T-helper 1 cell treated with Interleukin-12 subunit alpha and Interleukin-12 subunit beta and Interleukin-4 antibody, amounts not matched to agents 30 μg/mL and 1 μg/mL, for 36 hours (primary cell): ENCODE results near the gene APOBEC3F.
"Not testable (repeated sequence)": the region's sequence is repeated elsewhere in the genome, so short reads cannot be mapped to it uniquely, and the experiment has no call there.

Experiments used
- H3K27ac Mint-ChIP-seq: one replicate; pipeline ENCODE4 v1.8.0; 2021; ENCODE audit warnings: mild to moderate bottlenecking, mixed read lengths
- H3K27me3 Mint-ChIP-seq: one replicate; pipeline ENCODE4 v1.8.0; 2021; ENCODE audit warnings: low read depth, mixed read lengths
- H3K36me3 Mint-ChIP-seq: one replicate; pipeline ENCODE4 v1.8.0; 2021; ENCODE audit warnings: low read depth, mixed read lengths
- H3K4me1 Mint-ChIP-seq: one replicate; pipeline ENCODE4 v1.8.0; 2021; ENCODE audit warnings: low read depth, mixed read lengths
- H3K4me3 Mint-ChIP-seq: one replicate; pipeline ENCODE4 v1.8.0; 2021; ENCODE audit warnings: mild to moderate bottlenecking, moderate library complexity, mixed read lengths
- H3K9me3 Mint-ChIP-seq: one replicate; pipeline ENCODE4 v1.8.0; 2021; ENCODE audit warnings: mixed read lengths

APOBEC3F gene

DNA sequence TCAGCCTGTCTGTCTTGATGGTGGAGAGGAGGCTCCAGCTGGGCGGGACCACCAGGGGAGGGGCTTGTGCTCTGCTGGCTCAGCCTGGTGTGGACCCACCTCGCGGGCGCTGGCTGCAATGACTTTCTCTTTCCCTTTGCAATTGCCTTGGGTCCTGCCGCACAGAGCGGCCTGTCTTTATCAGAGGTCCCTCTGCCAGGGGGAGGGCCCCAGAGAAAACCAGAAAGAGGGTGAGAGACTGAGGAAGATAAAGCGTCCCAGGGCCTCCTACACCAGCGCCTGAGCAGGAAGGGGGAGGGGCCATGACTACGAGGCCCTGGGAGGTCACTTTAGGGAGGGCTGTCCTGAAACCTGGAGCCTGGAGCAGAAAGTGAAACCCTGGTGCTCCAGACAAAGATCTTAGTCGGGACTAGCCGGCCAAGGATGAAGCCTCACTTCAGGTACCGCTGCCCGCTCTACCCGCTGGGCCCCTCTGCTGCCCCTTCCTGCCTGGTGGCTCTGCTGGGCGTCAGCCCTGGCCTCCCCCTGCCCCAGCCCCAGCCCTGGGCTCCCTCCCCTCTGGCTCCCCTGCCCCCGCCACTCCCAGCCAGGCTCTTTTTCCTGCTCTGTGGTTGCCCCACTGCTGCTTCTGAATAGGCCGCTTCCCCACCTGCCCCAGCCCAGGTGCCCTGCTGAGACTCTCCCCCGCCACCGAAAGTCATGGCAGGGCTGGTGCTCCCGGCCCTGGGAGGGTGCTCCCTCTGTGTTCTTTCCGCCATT lies at the start of gene APOBEC3F:
Gene APOBEC3F (plus strand): TSS at position 327 of the 759 bp plus-strand sequence. CDS start 97 bp downstream, at position 424.
- not testable (repeated sequence) for H3K9me3 Mint-ChIP-seq, H3K27me3 Mint-ChIP-seq, H3K36me3 Mint-ChIP-seq
- peaks cover 26% of the 10 kb centered on the region for H3K4me1 Mint-ChIP-seq
- H3K4me3 Mint-ChIP-seq: peak within 1 kb of the TSS; percentile 88
- peak within 1 kb of the TSS; percentile 88 for H3K27ac Mint-ChIP-seq

DNA sequence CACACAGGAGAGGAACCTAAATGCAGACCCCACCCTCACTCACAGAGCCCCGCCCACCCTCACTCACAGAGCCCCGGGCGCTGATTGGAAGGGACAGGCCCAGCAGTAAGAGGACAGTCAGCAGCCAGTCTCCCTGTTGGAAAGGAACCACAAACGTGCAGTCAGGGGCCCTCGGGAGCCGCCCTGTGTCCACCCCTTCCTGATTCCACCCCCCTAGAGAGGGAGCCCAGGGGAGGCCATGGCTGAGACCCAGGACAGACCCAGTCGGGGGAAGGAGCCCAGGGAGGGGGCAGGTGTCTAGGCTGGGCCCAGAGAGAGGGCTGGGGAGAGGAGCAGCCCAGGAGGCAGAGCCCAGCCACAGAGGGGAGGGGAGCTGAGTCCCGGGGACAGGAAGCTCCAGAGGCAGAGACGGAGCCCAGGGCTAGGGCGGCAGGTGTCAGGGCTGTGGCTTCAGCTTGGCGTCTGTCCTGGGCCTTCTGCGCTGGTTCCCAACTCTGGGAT lies 47.7 kb upstream of the APOBEC3F start:
- not testable (repeated sequence) for H3K4me3 Mint-ChIP-seq, H3K27ac Mint-ChIP-seq, H3K27me3 Mint-ChIP-seq, H3K36me3 Mint-ChIP-seq, H3K9me3 Mint-ChIP-seq
- peaks cover 30% of the 10 kb centered on the region for H3K4me1 Mint-ChIP-seq

DNA sequence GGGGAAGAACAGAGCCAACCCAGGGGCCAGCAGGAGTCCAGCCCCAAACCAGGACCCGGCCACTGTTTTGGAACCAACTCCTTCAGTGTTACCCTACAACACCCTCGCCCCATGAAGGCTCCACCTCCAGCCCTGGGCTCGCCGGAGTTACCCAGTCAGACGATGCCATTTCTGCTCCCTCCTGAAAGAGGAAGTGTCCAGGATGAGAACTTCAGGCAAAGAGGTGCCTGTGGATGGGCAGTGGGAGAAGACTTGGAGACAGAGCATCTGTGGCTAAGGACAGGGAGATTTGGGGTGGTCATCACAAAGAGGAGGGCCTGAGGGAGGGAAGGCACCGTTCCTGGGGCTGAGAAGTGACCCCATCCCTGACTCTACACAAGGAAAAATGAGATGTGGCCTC lies 44.6 kb upstream of the APOBEC3F start:
- Mint-ChIP-seq H3K9me3 (peaks cover 4% of the 10 kb centered on the region), H3K4me3 (no peak overlapping the region), H3K27ac (no peak overlapping the region), H3K36me3 (no peaks in the 10 kb centered on the region), H3K4me1 (peaks cover 13% of the 10 kb centered on the region), H3K27me3 (peaks cover 22% of the 10 kb centered on the region)

DNA sequence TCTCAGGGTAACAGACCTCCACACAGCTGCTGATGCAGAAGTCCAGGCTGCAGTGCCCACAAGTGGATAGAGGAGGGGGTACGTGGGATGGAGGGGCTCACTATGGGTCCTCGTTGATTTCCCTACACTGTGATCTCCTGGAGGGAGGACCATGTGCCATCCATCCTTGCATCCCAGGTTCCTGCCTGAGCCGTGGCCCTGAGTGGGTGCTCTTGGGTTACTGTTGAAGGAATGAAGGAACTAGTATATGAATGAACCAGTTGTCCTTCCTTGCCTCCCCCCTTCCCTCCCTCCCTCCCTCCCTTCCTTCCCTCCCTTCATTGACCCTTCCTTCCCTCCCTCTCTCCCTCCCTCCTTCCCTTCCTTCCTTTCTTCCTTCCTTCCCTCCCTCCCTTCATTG lies 43.1 kb upstream of the APOBEC3F start:
- H3K36me3 Mint-ChIP-seq: no peaks in the 10 kb centered on the region
- H3K4me3 Mint-ChIP-seq: no peak overlapping the region
- peaks cover 4% of the 10 kb centered on the region for H3K9me3 Mint-ChIP-seq
- peaks cover 22% of the 10 kb centered on the region for H3K27me3 Mint-ChIP-seq
- no peak overlapping the region for H3K27ac Mint-ChIP-seq
- peaks cover 10% of the 10 kb centered on the region for H3K4me1 Mint-ChIP-seq

DNA sequence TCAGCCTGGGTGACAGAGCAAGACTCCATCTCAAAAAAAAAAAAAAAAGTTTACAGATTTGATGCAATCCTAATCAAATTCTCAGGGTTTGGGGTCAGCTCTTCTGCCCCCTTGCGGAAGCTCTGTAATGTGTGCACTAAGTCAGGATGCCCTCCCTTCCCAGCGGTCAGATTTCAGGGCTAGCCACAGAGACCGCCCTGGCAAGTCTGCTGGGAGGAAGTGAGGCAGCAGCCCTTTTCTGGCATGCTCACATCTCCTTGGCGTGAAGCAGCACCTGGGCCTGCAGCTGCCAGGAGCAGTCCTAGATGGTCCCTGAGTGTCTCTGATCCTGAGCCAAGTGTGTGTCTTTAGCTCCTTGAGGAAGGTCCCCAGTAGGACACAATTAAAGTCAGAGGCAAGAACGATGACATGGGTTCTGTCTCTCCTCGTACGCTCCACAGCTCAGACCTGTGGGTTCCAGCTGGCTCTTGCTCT lies 37.5 kb upstream of the APOBEC3F start:
- Mint-ChIP-seq H3K9me3 (peaks cover under 1% of the 10 kb centered on the region), H3K27me3 (peaks cover 11% of the 10 kb centered on the region), H3K36me3 (no peaks in the 10 kb centered on the region), H3K27ac (peak overlapping the region; percentile 16), H3K4me1 (peaks cover 12% of the 10 kb centered on the region), H3K4me3 (no peak overlapping the region)

DNA sequence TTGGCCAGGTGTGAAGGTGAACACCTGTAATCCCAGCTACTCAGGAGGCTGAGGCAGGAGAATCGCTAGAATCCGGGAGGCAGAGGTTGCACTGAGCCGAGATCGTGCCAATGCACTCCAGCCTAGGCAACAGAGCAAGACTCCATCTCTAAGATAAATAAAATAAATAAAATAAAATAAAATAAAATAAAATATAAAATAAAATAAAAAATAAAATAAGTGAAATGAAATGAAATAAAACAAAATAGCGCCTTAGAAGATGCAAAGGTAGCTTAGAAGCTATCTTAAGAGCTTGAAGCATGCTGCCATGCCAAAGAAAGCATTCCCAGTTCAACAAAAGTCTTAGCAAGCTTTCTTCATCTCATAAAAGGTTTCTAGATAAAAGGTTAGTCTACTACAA lies 33.5 kb upstream of the APOBEC3F start:
- no peaks in the 10 kb centered on the region for H3K27me3 Mint-ChIP-seq
- H3K4me1 Mint-ChIP-seq: peaks cover 12% of the 10 kb centered on the region
- no peaks in the 10 kb centered on the region for H3K36me3 Mint-ChIP-seq
- no peak overlapping the region for H3K27ac Mint-ChIP-seq
- no peaks in the 10 kb centered on the region for H3K9me3 Mint-ChIP-seq
- no peak overlapping the region for H3K4me3 Mint-ChIP-seq

DNA sequence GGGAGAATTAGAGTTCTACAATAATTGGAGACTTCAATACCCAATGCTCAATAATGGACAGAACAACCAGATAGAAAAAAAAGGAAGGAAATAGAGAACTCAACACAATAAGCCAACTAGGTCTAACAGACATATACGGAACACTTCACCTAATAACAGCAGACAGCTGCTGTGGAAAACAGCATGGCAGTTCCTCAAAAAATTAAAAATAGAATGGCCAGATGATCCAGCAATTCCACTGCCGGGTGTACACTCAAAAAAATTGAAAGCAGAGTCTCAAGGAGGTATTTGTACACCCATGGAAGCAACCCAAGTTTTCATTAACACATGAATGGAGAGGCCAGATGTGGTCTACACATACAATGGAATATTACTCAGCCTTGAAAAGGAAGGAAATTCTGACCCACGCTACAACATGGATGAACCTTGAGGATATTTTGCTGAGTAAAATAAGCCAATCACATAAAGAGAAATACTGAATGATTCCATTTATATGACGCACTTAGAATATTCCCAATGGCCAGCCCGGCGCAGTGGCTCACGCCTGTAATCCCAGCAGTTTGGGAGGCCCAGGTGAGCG lies 32.3 kb upstream of the APOBEC3F start:
- not testable (repeated sequence) for H3K27me3 Mint-ChIP-seq, H3K36me3 Mint-ChIP-seq, H3K9me3 Mint-ChIP-seq, H3K4me3 Mint-ChIP-seq, H3K27ac Mint-ChIP-seq
- peaks cover 10% of the 10 kb centered on the region for H3K4me1 Mint-ChIP-seq

DNA sequence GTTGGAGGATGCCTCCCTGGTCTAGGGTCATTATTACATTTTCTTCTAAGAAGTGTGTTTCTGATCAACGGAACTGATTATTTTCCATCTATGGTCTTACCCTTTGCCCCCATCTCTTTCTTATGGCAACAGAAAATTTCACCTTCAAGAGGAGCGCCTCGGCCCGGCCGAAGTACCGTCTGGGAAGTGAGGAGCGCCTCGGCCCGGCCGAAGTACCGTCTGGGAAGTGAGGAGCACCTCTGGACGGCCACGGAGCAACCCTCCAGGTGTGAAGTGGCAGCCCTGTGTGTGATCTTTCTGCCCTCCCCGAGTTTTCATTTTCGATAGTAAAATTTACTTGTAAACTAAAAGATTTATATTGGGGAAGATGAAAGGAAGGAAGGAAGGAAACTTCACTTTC lies 29.7 kb upstream of the APOBEC3F start:
- no peak overlapping the region for H3K27ac Mint-ChIP-seq
- no peak overlapping the region for H3K4me3 Mint-ChIP-seq
- no peaks in the 10 kb centered on the region for H3K27me3 Mint-ChIP-seq
- H3K4me1 Mint-ChIP-seq: peaks cover 14% of the 10 kb centered on the region
- H3K9me3 Mint-ChIP-seq: no peaks in the 10 kb centered on the region
- H3K36me3 Mint-ChIP-seq: no peaks in the 10 kb centered on the region

DNA sequence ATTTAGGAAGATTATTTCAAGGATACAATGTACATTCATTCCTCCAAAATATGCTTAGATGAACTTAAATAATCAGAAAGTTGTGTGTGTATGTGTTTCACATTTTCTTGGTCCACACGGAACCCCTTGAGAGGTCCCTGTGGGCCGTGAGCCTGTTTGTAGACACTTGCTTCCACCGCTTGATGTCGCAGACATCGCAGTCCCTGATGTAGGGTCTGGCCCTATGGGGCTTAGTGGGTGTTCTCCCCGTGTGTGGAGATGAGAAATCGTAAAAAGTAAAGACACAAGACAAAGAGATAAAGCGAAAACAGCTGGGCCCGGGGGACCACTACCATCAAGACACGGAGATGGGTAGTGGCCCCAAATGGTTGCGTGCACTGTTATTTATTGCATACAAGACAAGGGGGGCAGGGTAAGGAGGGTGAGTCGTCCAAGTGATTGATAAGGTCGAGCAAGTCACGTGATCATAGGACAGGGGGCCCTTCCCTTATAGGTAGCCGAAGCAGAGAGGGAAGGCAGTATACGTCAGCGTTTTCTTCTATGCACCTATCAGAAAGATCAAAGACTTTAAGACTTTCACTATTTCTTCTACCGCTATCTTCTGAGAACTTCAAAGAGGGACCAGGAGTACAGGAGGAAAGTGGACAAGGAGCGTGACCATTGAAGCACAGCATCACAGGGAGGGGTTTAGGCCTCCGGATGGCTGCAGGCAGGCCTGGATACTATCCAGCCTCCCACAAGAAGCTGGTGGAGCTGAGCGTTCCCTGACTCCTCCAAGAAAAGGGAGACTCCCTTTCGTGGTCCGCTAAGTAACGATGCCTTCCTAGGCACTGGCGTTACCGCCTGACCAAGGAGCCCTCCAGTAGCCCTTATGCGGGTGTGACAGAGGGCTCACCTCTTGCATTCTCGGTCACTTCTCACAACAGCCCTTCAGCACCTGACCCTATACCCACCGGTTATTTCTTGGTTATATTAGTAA lies 27.8 kb upstream of the APOBEC3F start:
- peaks cover 22% of the 10 kb centered on the region for H3K4me1 Mint-ChIP-seq
- H3K4me3 Mint-ChIP-seq: peak overlapping the region; percentile 64
- H3K36me3 Mint-ChIP-seq: peaks cover 7% of the 10 kb centered on the region

DNA sequence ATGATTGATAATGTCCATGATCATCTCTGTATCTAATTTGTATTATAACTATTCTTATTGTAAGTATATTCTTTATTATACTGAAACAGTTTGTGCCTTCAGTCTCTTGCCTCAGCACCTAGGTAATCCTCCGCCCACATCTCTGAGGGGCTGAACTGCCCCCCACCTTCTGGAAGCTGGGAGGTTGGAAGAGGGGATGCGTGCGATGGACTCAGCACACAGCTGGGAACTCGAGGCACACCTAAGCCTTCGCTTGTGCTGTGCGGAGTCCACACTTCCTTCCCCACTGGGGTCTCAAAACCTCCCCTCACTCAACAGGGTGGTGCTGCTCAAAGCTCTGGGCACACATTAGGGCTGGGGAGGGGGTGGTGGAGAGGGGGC lies 27.1 kb upstream of the APOBEC3F start:
- not testable (repeated sequence) for H3K9me3 Mint-ChIP-seq, H3K27me3 Mint-ChIP-seq
- peaks cover 11% of the 10 kb centered on the region for H3K36me3 Mint-ChIP-seq
- H3K27ac Mint-ChIP-seq: peak overlapping the region; percentile 98
- H3K4me1 Mint-ChIP-seq: peaks cover 21% of the 10 kb centered on the region
- peak overlapping the region; percentile 94 for H3K4me3 Mint-ChIP-seq

More for the DNA sequence above, 27.8 kb upstream of the APOBEC3F start:
- H3K9me3 Mint-ChIP-seq: no peaks in the 10 kb centered on the region
- H3K27ac Mint-ChIP-seq: peak overlapping the region; percentile 71
- no peaks in the 10 kb centered on the region for H3K27me3 Mint-ChIP-seq

DNA sequence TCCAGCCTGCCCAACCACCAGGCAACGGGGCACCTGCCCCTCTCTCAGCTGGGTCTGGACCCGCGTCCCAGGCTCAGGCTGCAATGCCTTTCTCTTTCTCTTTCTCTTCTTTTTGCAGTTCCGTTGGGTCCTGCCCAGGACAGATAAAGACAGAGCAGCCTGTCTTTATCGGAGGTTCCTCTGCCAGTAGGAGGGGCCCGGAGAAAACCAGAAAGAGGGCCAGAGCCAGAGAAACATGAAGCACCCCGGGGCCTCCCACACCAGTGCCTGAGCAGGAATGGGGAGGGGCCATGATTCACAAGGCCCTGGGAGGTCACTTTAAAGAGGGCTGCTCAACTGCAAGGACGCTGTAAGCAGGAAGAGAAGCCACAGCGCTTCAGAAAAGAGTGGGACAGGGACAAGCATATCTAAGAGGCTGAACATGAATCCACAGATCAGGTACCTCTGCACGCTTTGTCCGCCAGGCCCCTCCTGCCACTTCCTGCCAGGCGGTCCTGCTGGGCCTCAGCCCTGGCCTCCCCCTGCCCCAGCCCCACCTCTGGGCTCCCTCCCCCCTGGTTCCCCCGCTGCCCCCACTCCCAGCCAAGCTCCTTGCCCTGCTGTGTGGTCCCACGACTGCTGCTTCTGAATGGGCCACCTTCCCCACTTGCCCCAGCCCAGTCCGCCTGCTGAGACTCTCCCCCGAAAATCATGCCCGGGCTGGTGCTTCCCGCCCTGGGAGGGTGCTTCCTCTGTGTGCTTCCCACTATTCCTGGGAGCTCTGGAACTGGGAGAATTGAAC lies 26.5 kb upstream of the APOBEC3F start, which contains the start of gene APOBEC3C:
Gene APOBEC3C (plus strand): TSS at position 316 of the 781 bp plus-strand sequence. CDS start 106 bp downstream, at position 422.
- no peaks in the 10 kb centered on the region for H3K9me3 Mint-ChIP-seq
- peak within 1 kb of the TSS; percentile 94 for H3K4me3 Mint-ChIP-seq
- H3K4me1 Mint-ChIP-seq: peaks cover 21% of the 10 kb centered on the region
- no peaks in the 10 kb centered on the region for H3K27me3 Mint-ChIP-seq
- H3K27ac Mint-ChIP-seq: peak within 1 kb of the TSS; percentile 98
- H3K36me3 Mint-ChIP-seq: peaks cover 11% of the 10 kb centered on the region

DNA sequence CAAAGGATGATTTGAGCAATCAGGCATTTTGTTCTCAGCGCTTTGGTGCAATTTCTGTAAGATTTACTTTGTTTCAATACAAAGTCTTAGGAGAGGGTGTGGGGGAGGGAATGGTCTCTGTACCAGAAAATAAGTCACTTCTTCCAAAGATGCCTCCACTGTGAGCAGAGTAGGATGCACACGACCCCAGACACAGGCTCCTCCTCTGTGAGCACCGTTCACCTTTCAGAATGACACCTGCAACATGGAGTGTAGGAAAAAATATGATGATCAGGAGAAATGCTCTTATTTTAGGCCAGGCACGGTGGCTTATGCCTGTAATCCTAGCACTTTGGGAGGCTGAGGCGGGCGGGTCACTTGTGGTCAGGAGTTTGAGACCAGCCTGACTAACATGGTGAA lies 25.9 kb upstream of the APOBEC3F start:
- H3K9me3 Mint-ChIP-seq, H3K27me3 Mint-ChIP-seq: not testable (repeated sequence)
- H3K36me3 Mint-ChIP-seq: peaks cover 11% of the 10 kb centered on the region
- peak overlapping the region; percentile 98 for H3K27ac Mint-ChIP-seq
- H3K4me3 Mint-ChIP-seq: peak overlapping the region; percentile 94
- H3K4me1 Mint-ChIP-seq: peaks cover 23% of the 10 kb centered on the region

DNA sequence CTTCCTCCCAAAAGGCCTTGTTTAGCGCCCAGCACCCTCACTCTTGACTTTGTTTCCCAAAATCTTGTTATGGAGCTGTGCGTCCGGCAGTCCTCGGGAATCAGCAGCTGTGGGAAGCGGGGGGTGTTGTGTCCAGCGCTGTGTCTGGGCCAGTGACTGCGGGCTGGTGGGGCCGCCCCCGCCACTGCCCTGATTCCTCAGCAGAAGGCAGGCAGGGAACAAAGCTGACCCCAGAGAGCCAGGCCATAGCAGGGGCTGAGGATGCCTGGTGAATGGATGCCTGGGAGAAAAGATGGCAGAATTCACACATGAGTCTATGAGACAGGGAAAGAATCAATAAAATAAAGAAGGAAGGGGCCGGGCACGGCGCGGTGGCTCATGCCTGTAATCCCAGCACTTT lies 24.1 kb upstream of the APOBEC3F start:
- Mint-ChIP-seq H3K9me3 (no peaks in the 10 kb centered on the region), H3K36me3 (peaks cover 14% of the 10 kb centered on the region), H3K27me3 (no peaks in the 10 kb centered on the region), H3K4me1 (peaks cover 32% of the 10 kb centered on the region), H3K27ac (peak overlapping the region; percentile 41), H3K4me3 (peak overlapping the region; percentile 34)
